T-cell (primary cell): ENCODE data around the gene APOO. TPM values are rescaled to one million over a fixed set of nuclear protein-coding genes. Genes with fewer than 3 reads are reported as not detected.
A peak's percentile ranks its signal among the peaks of the same experiment; 100 is the strongest.

Experiments
- ATAC-seq, 4 experiments: fragments of 200-7000 bp in 3 of 4; fragments of 150-1000 bp in 1 of 4; cut with Tn5 transposase; replicated peaks in 1 of 4; 1 replicate in 3 of 4; 2 replicates in 1 of 4; pipeline ENCODE4 v1.10.0; 2021; ENCODE audit warnings: moderate library complexity in 3 of 4, mild to moderate bottlenecking in 2 of 4, moderate number of reproducible peaks in 1 of 4
- CTCF ChIA-PET, 2 donors: fragments of 300-600 bp; sonication (Branson Sonifier 250); formaldehyde crosslinking; loops; one replicate each; lab custom pipeline; 2022; ENCODE audit warnings: antibody characterized with exemption in 2 of 2; lab: Charles Lee
- POLR2A ChIA-PET, 2 donors: fragments of 300-600 bp; sonication (Branson Sonifier 250); formaldehyde crosslinking; loops; one replicate each; lab custom pipeline; 2022; ENCODE audit warnings: antibody characterized with exemption in 2 of 2; lab: Charles Lee
- DNase-seq, 35 experiments: peaks; one replicate each; pipeline versions ENCODE4 v3.0.0 to v3.0.0-alpha.2; 2013 to 2023
- H3K27ac ChIP-seq: one replicate; pipeline ENCODE4 v1.5.1; 2013; ENCODE audit warnings: low read length
- H3K27me3 ChIP-seq, 2 experiments: replicated peaks in 1 of 2; 1 replicate in 1 of 2; 2 replicates in 1 of 2; pipeline versions ENCODE4 v1.6.1 to v1.7.0; 2013; ENCODE audit warnings: low read length in 1 of 2, mixed read lengths in 1 of 2; ENCODE audit not compliant: control insufficient read depth in 2 of 2, insufficient read depth in 2 of 2; ENCODE audit errors: extremely low read depth in 1 of 2
- H3K36me3 ChIP-seq, 2 donors: 1 replicate in 1 of 2; 2 replicates in 1 of 2; pipeline versions ENCODE4 v1.6.1 to v1.7.0; 2013; ENCODE audit warnings: low read length in 1 of 2; ENCODE audit not compliant: control insufficient read depth in 2 of 2, insufficient read depth in 1 of 2; ENCODE audit errors: extremely low read depth in 1 of 2
- H3K4me1 ChIP-seq, 2 experiments: 1 replicate in 1 of 2; 2 replicates in 1 of 2; pipeline versions ENCODE4 v1.6.1 to v1.7.0; 2013; ENCODE audit warnings: low read length in 2 of 2, mixed read lengths in 1 of 2; ENCODE audit not compliant: insufficient read depth in 2 of 2, control insufficient read depth in 1 of 2; ENCODE audit errors: extremely low read depth in 1 of 2
- H3K4me3 ChIP-seq, 2 donors: 1 replicate in 1 of 2; 2 replicates in 1 of 2; pipeline versions ENCODE4 v1.5.1 to v1.7.0; 2013; ENCODE audit warnings: mild to moderate bottlenecking in 2 of 2, low read length in 1 of 2, moderate library complexity in 1 of 2; ENCODE audit not compliant: control insufficient read depth in 1 of 2; ENCODE audit errors: extremely low read depth in 1 of 2
- H3K9me3 ChIP-seq: 2 replicates; pipeline ENCODE4 v1.7.0; 2013
- H3K27ac Mint-ChIP-seq, 2 donors: one replicate each; pipeline ENCODE4 v1.8.0; 2020 to 2021; ENCODE audit warnings: mild to moderate bottlenecking in 2 of 2, mixed read lengths in 2 of 2
- H3K27me3 Mint-ChIP-seq, 2 donors: one replicate each; pipeline ENCODE4 v1.8.0; 2021 to 2022; ENCODE audit warnings: mixed read lengths in 2 of 2
- H3K36me3 Mint-ChIP-seq: one replicate; pipeline ENCODE4 v1.8.0; 2021; ENCODE audit warnings: mixed read lengths
- H3K4me1 Mint-ChIP-seq, 3 donors: one replicate each; pipeline ENCODE4 v1.8.0; 2020 to 2022; ENCODE audit warnings: mixed read lengths in 3 of 3, mild to moderate bottlenecking in 1 of 3
- H3K4me3 Mint-ChIP-seq, 3 donors: one replicate each; pipeline ENCODE4 v1.8.0; 2020 to 2022; ENCODE audit warnings: mild to moderate bottlenecking in 3 of 3, mixed read lengths in 3 of 3, moderate library complexity in 3 of 3
- H3K9me3 Mint-ChIP-seq, 3 donors: one replicate each; pipeline ENCODE4 v1.8.0; 2020 to 2022; ENCODE audit warnings: mixed read lengths in 3 of 3
- WGBS: methylation state at CpG from one replicate; pipeline ENCODE4 v1.1.5; 2013; ENCODE audit warnings: missing lambda C conversion rate; ENCODE audit not compliant: insufficient coverage; 5-methylcytosine and 5-hydroxymethylcytosine counted together
- total RNA-seq, 35 experiments: library from RNA in 6 of 35; stranded (reverse) in 6 of 35; fragments of 120-200 nt in 1 of 35; gene quantifications; one replicate each; pipeline versions ENCODE4 v1.2.1 to v1.2.4 and lab custom pipeline; 2013 to 2026

APOO gene
- total RNA-seq, 5 donors from 2014 or later (not counting 1 experiment from before 2014, with no cell fraction given) = 5.2 to 16.5 (median 6.4) TPM

DNA sequence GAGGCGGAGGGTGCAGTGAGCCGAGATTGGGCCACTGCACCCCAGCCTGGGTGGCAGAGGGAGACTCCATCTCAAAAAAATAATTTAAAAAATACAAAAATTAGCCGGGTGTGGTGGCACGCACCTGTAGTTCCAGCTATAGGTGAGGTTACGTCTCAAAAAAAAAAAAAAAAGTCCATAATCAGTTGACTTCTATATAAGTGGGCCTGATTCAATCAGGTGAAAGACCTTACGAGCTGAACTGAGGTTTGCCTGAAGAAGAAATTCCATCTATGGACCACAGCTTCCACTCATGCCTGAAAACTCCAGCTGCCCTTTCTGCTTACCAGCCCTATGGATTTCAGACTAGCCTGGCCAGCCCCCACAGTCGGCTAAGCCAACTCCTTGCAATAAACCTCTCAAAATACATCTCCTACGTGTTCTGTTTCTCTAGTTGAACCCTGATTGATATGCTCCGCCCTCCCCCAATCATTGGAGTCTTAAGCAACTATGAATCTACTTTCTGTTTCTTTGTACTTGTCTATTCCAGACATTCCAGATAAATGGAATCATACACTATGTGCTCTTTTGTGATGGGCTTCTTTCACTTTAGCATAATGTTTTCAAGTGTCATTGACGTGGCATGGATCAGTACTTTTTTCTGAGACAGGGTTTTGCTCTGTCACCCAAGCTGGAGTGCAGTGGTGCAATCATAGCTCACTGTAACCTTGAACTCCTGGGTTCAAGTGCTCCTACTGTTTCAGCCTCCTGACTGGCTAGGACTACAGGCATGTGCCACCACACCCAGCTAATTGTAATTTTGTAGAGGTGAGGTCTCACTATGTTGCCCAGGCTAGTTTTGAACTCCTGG is 88.1 kb downstream of the APOO start:
- ChIA-PET CTCF (interaction anchor here in 1 of 2 donors (0.6 kb wide), 1 partner anchor 85 kb away, joined by 4 read pairs; no protein-coding TSS in a partner anchor), POLR2A (interaction anchor here in 1 of 2 donors (0.6 kb wide), 2 partner anchors 19 to 37 kb away, joined by 5 to 7 read pairs; partner anchors contain the start of gene SAT1)
- no peak overlapping the region for H3K27ac Mint-ChIP-seq
- no peak overlapping the region for H3K4me3 ChIP-seq
- no peaks in the 10 kb centered on the region for H3K36me3 Mint-ChIP-seq
- H3K9me3 ChIP-seq = no peaks in the 10 kb centered on the region
- no peaks in the 10 kb centered on the region for H3K36me3 ChIP-seq
- H3K4me3 Mint-ChIP-seq = no peak overlapping the region
- no peaks in the 10 kb centered on the region for H3K27me3 ChIP-seq
- no peaks in the 10 kb centered on the region for H3K4me1 Mint-ChIP-seq
- WGBS = 97% methylated on average over 4 of the region's 10 CpGs
- ATAC-seq (no peak), DNase-seq (no peak)
- peaks cover 0 to 3% of the 10 kb centered on the region in 2 experiments for H3K4me1 ChIP-seq
- H3K9me3 Mint-ChIP-seq = no peaks in the 10 kb centered on the region
- no peak overlapping the region for H3K27ac ChIP-seq
- peaks cover 0 to 15% of the 10 kb centered on the region in 2 donors for H3K27me3 Mint-ChIP-seq

DNA sequence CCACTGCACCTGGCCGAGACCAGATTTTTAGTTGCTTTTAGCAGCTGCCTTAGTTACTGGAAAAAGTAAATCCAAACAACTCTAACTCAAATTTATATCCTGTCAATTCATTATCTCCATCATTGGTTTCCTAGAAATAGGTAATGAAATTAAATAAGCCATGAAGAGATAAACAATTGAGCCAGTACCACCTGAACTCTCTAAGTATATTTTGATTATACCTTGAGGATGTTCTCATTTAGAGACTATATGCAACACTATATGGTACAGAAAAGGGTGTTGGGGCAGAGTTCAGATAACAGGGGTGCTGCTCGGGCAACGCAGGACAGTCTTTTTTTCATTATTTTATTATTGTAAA is 89.8 kb downstream of the APOO start:
- DNase-seq = no peak
- Mint-ChIP-seq H3K4me3 (no peak overlapping the region), H3K36me3 (no peaks in the 10 kb centered on the region), H3K27ac (no peak overlapping the region), H3K4me1 (no peaks in the 10 kb centered on the region), H3K9me3 (no peaks in the 10 kb centered on the region), H3K27me3 (peaks cover 0 to 15% of the 10 kb centered on the region in 2 donors)
- POLR2A ChIA-PET = no interaction called here
- peaks cover 0 to 3% of the 10 kb centered on the region in 2 experiments for H3K4me1 ChIP-seq
- no peak overlapping the region for H3K27ac ChIP-seq
- no peaks in the 10 kb centered on the region for H3K9me3 ChIP-seq
- H3K27me3 ChIP-seq = no peaks in the 10 kb centered on the region
- ATAC-seq = no peak
- no peaks in the 10 kb centered on the region for H3K36me3 ChIP-seq
- CTCF ChIA-PET = interaction anchor here in 1 of 2 donors (0.6 kb wide), 1 partner anchor 89 kb away, joined by 3 read pairs; no protein-coding TSS in a partner anchor
- H3K4me3 ChIP-seq = no peak overlapping the region
- WGBS = 100% methylated on average over 1 of the region's 3 CpGs

DNA sequence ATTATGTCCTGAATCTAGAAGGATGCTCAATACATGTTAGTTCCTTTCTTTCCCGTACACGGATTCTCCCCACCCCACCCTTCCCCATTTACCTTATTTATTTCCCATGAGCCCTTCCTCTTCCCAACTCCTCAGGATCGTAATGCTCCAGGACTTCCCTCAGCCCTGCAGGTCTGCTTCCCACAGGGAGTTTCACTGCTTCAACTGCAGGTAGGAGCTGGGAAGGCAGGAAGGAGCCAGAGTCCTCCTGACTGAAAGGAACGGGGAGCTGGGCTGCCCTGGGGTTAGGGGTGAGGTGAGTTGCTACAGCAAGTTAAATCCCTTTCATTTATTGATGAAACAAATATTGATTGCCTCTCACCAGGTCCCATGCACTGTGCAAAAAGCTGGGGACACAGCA is 91.6 kb downstream of the APOO start:
- H3K4me1 Mint-ChIP-seq = peaks cover 0 to 5% (median 4%) of the 10 kb centered on the region in 3 donors
- no peak overlapping the region for H3K4me3 ChIP-seq
- H3K27ac ChIP-seq = no peak overlapping the region
- H3K9me3 ChIP-seq = no peaks in the 10 kb centered on the region
- H3K27ac Mint-ChIP-seq = no peak overlapping the region
- H3K36me3 ChIP-seq = no peaks in the 10 kb centered on the region
- DNase-seq (no peak), ATAC-seq (no peak)
- POLR2A ChIA-PET = no interaction called here
- no CpG with 5 or more reads among the region's 4 CpGs for whole genome bisulfite sequencing
- H3K36me3 Mint-ChIP-seq = no peaks in the 10 kb centered on the region
- H3K27me3 ChIP-seq = no peaks in the 10 kb centered on the region
- no peak overlapping the region for H3K4me3 Mint-ChIP-seq
- no peaks in the 10 kb centered on the region for H3K9me3 Mint-ChIP-seq
- H3K4me1 ChIP-seq = peaks cover 0 to 3% of the 10 kb centered on the region in 2 experiments
- peaks cover 0 to 15% of the 10 kb centered on the region in 2 donors for H3K27me3 Mint-ChIP-seq
- CTCF ChIA-PET = no interaction called here

DNA sequence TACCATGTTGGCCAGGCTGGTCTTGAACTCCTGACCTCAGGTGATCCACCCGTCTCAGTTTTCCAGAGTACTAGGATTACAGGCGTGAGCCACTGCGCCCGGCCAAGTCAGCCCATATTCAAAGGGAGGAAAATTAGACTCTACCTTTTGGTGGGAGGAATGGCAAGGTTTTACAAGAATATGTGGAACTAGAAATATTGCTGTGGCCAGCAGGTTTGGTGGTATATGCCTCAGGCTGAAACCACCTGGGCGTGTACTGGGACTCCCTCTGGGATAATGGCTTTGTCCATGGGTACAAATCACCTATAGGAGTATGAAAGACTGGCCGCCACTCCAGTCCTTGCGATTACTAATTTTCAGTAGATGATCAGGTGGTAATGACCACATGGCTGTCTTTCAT is 92.4 kb downstream of the APOO start:
- Histone ChIP-seq H3K4me3 (no peak overlapping the region), H3K27me3 (no peaks in the 10 kb centered on the region), H3K4me1 (peaks cover 0 to 3% of the 10 kb centered on the region in 2 experiments), H3K27ac (no peak overlapping the region), H3K36me3 (no peaks in the 10 kb centered on the region), H3K9me3 (no peaks in the 10 kb centered on the region)
- Mint-ChIP-seq H3K27ac (no peak overlapping the region), H3K36me3 (no peaks in the 10 kb centered on the region), H3K27me3 (peaks cover 0 to 19% of the 10 kb centered on the region in 2 donors), H3K9me3 (no peaks in the 10 kb centered on the region), H3K4me3 (no peak overlapping the region), H3K4me1 (peaks cover 1 to 10% (median 8%) of the 10 kb centered on the region in 3 donors)
- no peak for ATAC-seq
- DNase-seq = no peak
- POLR2A ChIA-PET = no interaction called here
- no CpG with 5 or more reads among the region's 7 CpGs for WGBS
- CTCF ChIA-PET = no interaction called here

DNA sequence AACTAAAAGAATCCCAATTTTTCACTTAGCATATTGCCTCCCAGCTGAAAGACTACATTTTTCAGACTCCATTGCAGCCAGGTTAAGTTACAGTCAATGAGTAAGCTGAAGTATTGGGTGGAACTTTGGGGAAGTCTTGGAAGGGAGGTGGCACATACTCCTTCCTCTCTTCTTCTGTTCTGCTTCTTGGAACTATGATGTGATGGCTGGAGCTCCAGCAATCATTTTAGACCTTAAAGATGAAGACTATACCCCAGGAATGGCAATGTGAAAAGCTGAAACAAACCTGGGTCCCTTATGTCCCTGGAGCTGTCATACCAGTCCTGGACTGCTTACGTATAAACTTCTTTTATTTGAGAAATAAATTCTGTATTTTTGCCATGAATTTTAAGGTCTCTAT is 93.9 kb downstream of the APOO start:
- WGBS = no CpG with 5 or more reads among the region's 1 CpG
- no peak overlapping the region for H3K27ac Mint-ChIP-seq
- no peaks in the 10 kb centered on the region for H3K36me3 ChIP-seq
- H3K9me3 Mint-ChIP-seq = no peaks in the 10 kb centered on the region
- no peaks in the 10 kb centered on the region for H3K27me3 ChIP-seq
- CTCF ChIA-PET = interaction anchor here in 1 of 2 donors (1.0 kb wide), 1 partner anchor 25 kb away, joined by 3 read pairs; no protein-coding TSS in a partner anchor
- H3K27me3 Mint-ChIP-seq = peaks cover 0 to 12% of the 10 kb centered on the region in 2 donors
- H3K36me3 Mint-ChIP-seq = no peaks in the 10 kb centered on the region
- H3K4me1 Mint-ChIP-seq = peaks cover 1 to 10% (median 8%) of the 10 kb centered on the region in 3 donors
- peaks cover 0 to 3% of the 10 kb centered on the region in 2 experiments for H3K4me1 ChIP-seq
- POLR2A ChIA-PET = no interaction called here
- H3K9me3 ChIP-seq = no peaks in the 10 kb centered on the region
- H3K4me3 ChIP-seq = no peak overlapping the region
- DNase-seq (no peak), ATAC-seq (no peak)
- H3K4me3 Mint-ChIP-seq = no peak overlapping the region
- no peak overlapping the region for H3K27ac ChIP-seq

DNA sequence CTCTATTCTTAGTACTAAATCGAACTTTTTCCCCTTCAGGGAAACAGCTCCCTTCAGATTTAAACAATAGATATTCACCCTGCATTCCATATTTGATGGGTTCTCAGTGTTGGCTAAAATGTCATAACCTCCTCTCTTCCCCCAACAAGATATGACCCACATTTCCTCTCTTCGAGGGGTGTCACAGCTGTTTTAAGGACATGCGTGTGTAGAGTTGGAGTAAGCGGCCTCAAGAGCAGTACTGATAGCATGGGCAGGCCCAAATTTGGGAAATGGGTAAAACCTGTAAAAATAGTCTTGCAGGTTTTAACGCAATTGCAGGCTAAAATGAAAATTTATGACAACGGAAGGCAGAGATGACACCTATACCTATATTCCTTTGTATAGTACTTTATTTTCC is 96.1 kb downstream of the APOO start:
- Histone ChIP-seq H3K36me3 (no peaks in the 10 kb centered on the region), H3K27ac (no peak overlapping the region), H3K27me3 (no peaks in the 10 kb centered on the region), H3K9me3 (no peaks in the 10 kb centered on the region), H3K4me3 (no peak overlapping the region), H3K4me1 (no peaks in the 10 kb centered on the region)
- peaks cover 0 to 13% of the 10 kb centered on the region in 2 donors for H3K27me3 Mint-ChIP-seq
- ATAC-seq = no peak
- no peaks in the 10 kb centered on the region for H3K36me3 Mint-ChIP-seq
- ChIA-PET POLR2A (no interaction called here), CTCF (no interaction called here)
- WGBS = no CpG with 5 or more reads among the region's 6 CpGs
- peak overlapping the region in 1 of 3 donors; percentile 28 for H3K4me3 Mint-ChIP-seq
- no peaks in the 10 kb centered on the region for H3K9me3 Mint-ChIP-seq
- H3K27ac Mint-ChIP-seq = no peak overlapping the region
- no peak for DNase-seq
- H3K4me1 Mint-ChIP-seq = peaks cover 1 to 10% (median 8%) of the 10 kb centered on the region in 3 donors
